GM18858 (cell line): ENCODE data around the gene CCDC187.
"Not testable (repeated sequence)": the region's sequence is repeated elsewhere in the genome, so short reads cannot be mapped to it uniquely, and the experiment has no call there.

Experiments
- ATAC-seq: cut with Tn5 transposase; IDR thresholded peaks from one replicate; pipeline ENCODE4 v1.9.1; 2021; ENCODE audit not compliant: unreplicated experiment

The CCDC187 gene

GRCh38 chr9:136327304-136327974 is 23.5 kb upstream of the CCDC187 start, which contains the start of gene GPSM1:
Gene GPSM1 (plus strand): TSS chr9:136327539. CDS start chr9:136327696, 157 bp downstream.
- no peak for ATAC-seq

- no peak for ATAC-seq
Measured at GRCh38 chr9:136326761-136327303, 22.9 kb upstream of the CCDC187 start.

- no peak for ATAC-seq
Measured at GRCh38 chr9:136326061-136326760, 22.3 kb upstream of the CCDC187 start.

DNA sequence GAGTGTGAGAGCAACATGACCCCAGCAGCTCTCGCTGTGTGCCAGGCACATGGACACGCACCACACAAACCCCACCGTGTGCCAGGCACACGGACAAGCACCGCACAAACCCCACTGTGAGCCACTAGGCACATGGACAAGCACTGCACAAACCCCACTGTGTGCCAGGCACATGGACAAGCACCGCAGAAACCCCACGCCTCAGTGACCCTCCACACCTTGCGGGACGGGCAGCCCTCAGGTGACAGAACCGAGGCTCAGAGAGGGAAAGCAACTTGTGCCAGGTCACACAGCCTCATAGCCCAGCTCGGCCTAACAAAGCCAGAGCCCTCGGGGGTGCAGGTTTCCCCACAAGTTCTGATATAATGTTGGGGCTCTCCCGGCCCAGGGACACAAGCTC is 21.5 kb upstream of the CCDC187 start:
- no peak for ATAC-seq

DNA sequence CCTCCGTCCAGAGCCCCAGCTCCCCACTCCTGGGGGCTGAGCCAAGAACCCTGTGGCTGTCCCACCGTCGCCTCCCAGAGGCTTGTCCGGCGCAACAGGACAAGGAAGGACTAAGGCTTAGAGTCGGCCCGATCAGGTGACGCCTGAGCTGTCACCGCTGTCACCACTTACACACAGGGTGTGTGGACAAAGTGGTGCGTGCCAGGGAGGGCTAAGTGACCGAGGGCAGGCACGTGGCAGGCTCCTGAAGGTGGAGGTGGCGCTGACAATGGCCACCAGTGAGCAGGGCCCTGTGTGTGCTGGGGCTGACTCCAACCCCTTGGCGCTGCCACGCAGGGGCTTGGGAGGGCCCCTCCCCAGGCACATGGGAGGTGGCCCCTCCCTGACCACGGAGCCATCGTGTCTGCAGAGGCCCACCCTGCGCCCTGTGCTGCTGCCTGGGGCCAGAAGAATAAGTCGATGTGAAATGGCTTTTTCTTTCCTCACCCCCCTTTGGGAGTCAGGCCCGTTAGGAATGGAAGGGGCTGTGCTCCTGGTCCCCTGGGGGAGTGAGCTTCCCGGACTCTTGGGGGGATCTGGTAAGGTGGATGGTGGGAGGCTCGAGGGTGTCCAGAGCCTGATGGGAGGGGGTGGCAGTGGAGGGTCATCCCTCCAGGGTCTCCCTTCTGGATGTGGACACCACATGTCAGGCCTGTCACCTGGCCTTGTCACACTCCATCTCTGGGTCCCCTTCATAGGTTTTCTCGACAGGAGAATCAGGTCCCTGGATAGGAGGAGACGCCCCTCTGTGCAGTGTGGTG is 20.8 kb upstream of the CCDC187 start:
- no peak for ATAC-seq

DNA sequence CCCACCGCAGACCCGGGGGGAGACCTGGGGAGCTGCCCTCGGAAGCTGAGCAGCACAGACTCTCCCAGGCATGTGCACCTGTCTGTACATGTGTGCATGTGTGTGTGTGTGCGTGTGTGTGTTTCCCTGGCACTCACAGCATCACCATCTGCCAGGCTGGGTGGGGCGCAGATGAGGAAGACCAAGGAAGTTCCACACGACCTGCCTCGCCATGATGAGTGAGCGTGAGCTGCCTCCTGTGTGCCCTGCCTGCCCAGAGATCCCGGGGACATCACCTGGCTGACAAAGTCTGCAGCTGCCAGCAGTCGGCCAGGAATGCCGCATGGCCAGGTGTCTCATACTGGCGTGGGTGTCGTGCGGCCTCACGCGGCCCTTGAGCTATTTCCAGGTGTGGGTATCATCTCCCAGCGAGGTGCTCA is 19.5 kb upstream of the CCDC187 start:
- no peak for ATAC-seq

GRCh38 chr9:136322756-136323330 is 18.9 kb upstream of the CCDC187 start:
- no peak for ATAC-seq

- ATAC-seq = no peak
Measured at GRCh38 chr9:136321561-136321960, 17.7 kb upstream of the CCDC187 start.

DNA sequence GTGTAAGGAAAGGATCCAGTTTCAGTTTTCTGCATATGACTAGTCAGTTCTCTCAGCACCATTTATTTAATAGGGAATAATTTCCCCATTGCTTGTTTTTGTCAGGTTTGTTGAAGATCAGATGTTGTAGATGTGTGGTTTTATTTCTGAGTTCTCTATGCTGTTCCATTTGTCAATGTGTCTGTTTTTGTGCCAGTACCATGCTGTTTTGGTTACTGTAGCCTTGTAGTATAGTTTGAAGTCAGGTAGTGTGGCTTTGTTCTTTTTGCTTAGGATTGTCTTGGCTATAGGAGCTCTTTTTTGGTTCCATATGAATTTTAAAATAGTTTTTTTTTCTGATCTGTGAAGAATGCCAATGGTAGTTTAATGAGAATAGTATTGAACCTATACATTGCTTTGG is 17.1 kb upstream of the CCDC187 start:
- ATAC-seq = not testable (repeated sequence)

DNA sequence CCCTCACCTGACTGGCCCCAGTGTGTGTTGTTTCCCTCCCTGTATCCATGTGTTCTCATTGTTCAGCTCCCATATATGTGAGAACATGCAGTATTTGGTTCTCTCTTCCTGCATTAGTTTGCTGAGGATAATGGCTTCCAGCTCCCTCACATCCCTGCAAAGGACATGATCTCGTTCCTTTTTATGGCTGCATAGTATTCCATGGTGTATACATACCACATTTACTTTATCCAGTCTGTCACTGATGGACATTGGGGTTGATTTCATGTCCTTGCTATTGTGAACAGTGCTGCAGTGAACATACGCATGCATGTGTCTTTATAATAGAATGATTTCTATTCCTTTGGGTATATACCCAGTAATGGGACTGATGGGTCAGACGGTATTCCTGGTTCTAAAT is 16.1 kb upstream of the CCDC187 start:
- not testable (repeated sequence) for ATAC-seq

DNA sequence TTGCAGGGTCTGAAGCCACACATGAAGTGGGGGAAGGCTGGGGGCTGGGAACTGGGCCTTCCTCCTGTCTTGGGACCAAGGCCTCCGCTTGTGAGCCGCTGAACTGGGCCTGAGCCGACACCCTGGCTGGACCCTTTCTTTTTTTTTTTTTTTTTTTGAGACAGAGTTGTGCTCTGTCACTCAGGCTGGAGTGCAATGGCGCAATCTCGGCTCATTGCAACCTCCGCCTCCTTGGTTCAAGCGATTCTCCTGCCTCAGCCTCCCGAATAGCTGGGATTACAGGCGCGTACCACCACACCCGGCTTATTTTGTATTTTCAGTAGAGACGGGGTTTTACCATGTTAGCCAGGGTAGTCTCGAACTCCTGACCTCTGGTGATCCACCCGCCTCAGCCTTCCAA is 15.3 kb upstream of the CCDC187 start:
- ATAC-seq = not testable (repeated sequence)

GRCh38 chr9:136318776-136319241 is 14.9 kb upstream of the CCDC187 start:
- ATAC-seq = no peak

DNA sequence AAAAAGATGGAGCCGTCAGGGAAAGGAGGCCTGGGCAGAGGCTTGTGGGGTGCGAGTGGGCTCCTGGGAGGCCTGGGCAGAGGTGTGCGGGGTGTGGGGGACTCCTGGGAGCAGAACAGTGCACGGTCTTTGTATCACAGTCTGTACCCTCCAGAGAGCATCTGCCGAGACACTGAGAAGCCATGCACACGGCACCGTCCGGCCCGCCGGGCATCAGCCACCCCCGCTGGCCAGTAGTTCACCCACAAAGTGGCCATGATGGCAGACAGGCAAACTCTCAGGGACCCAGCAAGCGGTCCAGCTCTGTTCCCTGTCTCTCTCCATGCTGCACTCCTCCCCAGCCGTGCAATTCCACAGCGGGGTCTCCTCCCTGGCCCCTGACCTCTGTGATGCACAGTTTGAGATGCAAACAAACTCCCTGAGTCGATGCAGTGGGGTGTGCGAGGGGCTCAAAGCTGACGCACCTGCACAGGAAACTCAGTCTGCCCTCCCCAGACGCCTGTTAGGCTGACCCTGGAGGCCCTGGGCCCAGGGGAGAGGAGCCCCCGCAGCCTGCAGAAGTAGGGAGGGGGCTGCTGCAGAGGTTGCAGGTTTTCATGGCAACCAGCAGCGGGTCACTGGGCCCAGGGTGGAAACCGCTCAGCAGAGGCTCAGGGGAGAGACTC is 14.3 kb upstream of the CCDC187 start:
- no peak for ATAC-seq

DNA sequence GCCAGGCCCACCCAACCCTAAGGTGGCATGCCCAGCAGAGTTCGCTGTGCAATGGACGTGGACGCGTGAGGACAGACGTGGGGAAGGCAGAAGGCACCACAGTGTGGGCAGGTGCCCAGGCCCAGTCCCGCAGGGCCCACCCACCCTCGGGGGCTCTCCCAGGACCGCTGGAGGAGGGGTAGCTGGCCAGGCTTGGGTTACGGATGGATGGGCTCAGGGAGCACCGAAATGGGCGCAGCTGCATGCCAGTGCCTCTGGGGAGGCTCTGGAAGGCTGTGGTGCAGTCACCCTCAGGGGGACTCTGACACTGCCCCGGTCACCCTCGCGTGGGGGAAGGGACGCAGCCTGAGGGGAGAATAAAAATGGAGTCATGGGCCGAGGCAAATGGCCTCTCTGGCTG is 13.8 kb upstream of the CCDC187 start:
- ATAC-seq = no peak

DNA sequence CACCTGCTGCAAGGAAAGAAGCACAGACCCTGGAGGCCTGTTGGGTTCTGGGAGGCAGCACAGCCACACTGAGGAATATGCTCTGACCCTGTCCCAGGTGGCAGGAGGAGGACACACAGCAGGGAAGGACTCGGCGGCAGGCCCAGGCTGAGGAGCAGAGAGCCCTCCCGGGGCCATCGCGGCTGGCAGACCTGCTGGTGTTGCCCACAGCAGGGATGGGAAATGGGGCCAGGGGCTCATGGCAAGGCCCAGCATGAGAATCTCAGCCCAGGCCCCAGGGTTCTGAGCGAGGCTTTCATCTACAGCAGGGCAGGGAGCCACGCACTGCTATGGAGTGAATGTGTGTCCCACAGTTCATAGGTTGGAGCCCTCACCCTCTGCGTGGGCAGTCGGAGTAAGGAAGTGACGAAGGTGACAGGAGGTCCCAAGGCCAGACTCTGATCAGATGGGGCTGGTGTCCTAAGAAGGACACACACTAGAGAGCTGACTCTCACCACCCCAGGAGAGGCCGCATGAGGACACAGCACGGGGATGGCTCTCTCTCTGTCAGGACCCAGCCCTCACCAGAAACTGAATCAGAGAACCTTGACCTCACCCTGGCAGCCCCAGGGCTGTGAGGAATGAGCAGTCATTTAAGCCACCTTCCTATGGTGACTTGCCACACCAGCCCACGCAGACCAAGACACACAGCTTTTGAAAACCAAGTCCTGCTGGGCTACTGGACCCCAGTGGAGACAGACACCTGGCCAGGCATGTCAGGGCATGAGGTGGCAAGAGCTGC is 13.2 kb upstream of the CCDC187 start:
- no peak for ATAC-seq

- ATAC-seq = no peak
Measured at GRCh38 chr9:136316271-136316751, 12.4 kb upstream of the CCDC187 start.

DNA sequence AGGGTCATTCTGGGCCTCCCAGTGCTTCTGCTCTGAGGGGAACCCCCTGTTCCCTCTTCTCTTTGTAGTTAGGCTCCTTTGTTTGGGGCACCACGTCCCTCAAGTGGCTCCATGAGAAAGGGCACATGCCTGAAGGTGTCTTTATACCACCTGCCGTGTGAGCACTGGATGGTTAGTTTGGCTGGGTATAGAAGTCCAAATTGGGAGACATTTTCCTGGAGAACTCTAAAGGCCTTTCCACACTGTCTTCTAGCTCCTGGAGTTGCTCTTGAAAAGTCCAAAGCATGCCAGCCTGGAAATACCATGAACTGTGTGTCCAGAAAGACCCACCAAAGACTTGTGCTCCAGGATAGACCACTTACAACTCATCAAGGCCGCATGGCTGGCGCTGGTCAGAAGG is 11.1 kb upstream of the CCDC187 start:
- no peak for ATAC-seq

DNA sequence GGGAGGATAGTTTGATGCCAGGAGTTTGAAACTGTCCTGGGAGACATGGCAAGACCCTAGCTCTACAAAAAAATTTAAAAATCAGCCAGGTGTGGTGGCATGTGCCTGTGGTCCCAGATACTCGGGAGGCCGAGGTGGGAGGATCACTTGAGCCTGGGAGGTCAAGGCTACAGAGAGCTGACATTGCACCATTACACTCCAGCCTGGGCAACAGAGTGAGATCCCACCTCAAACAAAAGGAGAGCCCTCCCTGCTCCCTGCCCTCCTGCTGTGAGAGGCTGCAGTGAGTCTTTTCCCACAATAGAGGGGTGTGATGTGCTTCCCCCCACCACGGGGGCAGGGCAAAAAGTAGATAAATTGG is 10.1 kb upstream of the CCDC187 start:
- ATAC-seq = no peak
